Activated CD4-positive, alpha-beta T cell treated with anti-CD3 and anti-CD28 coated beads, Interleukin-2, amount 50 U/mL, for 16 hours (primary cell): Measurements from ENCODE around the gene RBAK.
"Not testable (repeated sequence)": the region's sequence is repeated elsewhere in the genome, so short reads cannot be mapped to it uniquely, and the experiment has no call there.

Source experiments
- DNase-seq: peaks from one replicate; pipeline ENCODE4 v3.0.0-alpha.2; 2020

RBAK gene

GRCh38 chr7:5053175-5053574 lies 7.5 kb downstream of the RBAK start:
- no peak for DNase-seq

- DNase-seq = no peak
These were observed 18.0 kb downstream of the RBAK start for GRCh38 chr7:5063698-5064097.

DNA sequence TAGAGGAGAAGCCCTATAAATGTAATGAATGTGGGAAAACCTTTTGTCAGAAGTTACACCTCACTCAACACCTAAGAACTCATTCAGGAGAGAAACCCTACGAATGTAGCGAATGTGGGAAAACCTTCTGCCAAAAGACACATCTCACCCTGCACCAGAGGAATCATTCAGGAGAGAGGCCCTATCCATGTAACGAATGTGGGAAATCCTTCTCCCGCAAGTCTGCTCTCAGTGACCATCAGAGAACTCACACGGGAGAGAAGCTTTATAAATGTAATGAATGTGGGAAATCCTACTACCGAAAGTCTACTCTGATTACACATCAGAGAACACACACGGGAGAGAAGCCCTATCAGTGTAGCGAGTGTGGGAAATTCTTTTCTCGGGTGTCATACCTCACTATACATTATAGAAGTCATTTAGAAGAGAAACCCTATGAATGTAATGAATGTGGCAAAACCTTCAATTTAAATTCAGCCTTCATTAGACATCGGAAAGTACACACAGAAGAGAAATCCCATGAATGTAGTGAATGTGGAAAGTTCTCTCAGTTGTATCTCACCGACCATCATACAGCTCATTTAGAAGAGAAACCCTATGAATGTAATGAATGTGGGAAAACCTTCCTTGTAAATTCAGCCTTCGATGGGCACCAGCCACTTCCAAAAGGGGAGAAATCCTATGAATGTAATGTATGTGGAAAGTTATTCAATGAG lies 18.9 kb downstream of the RBAK start:
- no peak for DNase-seq

GRCh38 chr7:5065107-5065407 lies 19.4 kb downstream of the RBAK start:
- DNase-seq = no peak

- DNase-seq = no peak
These were observed 22.9 kb downstream of the RBAK start for GRCh38 chr7:5068521-5068920.

- DNase-seq = no peak
These were observed 24.5 kb downstream of the RBAK start for GRCh38 chr7:5070206-5070605.

DNA sequence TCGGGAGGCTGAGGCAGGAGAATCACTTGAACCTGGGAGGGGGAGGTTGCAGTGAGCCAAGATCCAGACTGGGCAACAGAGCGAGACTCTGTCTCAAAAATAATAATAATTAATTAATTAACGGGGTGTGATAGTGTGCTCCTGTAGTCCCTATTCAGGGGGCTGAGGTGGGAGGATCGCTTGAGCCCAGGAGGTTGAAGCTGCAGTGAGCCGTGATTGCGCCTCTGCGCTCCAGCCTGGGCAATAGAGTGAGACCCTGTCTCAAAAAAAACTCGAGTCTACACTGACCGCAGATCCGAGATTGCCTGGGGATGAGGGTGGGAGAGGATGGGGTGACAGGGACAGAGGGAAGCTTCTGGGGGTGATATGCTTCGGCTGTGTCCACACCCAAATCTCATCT lies 29.5 kb downstream of the RBAK start:
- not testable (repeated sequence) for DNase-seq

GRCh38 chr7:5077740-5078139 lies 32.1 kb downstream of the RBAK start:
- DNase-seq = no peak

DNA sequence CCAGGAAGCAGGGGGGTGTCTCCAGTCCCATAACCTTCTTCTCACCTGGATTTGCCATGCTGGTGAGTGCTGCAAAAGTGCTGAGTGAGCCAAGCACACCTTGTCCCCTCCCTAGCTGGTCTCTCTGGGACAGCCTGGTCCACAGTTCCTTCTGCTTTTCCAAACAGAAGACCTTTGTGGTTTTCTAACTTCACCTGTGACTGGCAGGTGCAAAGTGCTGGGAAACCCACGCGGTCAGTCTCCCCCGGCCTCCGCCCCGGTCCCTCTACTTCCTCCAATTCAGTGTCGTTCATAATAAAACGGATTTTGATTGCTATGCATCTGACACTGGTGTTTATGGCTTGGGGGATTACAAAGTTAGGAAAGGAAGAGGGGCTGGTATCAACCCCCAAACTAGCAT lies 37.1 kb downstream of the RBAK start:
- DNase-seq = no peak

GRCh38 chr7:5083311-5083711 lies 37.7 kb downstream of the RBAK start:
- no peak for DNase-seq

DNA sequence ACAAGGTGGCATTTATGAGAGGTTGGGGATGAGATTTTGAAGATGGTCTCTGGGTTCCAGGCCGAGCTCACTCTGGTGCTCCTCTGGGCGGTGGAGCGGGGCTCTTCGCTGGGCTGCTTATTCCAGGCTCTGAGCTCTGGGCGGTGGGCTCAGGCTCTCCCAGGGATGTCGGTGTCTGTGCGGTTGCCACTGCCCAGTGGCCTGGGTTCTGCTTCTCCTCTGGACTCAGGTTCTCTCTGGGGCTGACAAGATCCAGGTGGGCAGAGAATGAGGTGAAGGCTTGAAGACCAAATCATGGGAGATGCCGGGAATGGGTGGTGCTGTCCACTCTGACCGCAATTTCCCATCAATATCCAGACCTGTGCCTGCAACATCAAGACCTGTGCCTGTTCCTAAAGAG lies 40.6 kb downstream of the RBAK start:
- no peak for DNase-seq

DNA sequence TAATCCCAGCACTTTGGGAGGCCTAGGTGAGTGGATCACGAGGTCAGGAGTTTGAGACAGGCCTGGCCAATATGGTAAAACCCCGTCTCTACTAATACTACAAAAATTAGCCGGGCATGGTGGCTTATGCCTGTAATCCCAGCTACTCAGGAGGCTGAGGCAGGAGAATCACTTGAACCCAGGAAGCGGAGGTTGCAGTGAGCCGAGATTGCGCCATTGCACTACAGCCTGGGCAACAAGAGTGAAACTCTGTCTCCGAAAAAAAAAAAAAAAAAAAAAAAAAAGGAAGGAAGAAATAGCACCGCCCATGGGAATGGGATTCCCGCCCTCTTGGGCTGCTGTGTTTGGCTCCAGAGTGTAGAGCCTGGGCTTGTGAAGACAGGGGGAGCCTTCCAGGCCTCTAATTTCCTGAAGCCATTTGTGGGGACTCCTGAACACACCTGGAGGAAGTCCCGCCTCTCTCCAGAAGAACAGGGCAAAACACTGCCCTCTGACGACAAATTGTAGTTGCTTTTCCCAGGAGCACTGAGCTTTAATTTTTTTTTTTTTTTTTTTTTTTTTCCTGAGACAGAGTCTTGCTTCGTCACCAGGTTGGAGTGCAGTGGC lies 42.7 kb downstream of the RBAK start:
- DNase-seq = not testable (repeated sequence)

GRCh38 chr7:5088906-5089305 lies 43.2 kb downstream of the RBAK start:
- DNase-seq = no peak

GRCh38 chr7:5093948-5094347 lies 48.3 kb downstream of the RBAK start:
- no peak for DNase-seq

DNA sequence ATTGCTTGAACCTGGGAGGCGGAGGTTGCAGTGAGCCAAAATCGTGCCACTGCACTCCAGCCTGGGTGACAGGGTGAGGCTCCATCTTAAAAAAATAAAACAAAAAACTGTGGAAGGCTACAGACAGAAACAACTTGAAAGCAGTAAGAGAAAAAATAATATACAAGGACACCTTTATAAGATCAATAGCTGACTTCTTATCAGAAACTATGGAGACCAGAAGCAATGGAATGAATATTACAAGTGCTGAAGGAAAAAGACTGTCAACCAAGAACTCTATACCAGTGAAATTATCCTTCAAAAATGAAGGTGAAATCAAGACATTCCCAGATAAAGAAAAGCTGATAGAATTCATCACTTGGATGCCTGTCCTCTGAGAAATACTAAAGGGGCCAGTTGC lies 49.0 kb downstream of the RBAK start:
- no peak for DNase-seq

- DNase-seq = no peak
These were observed 70.7 kb downstream of the RBAK start for GRCh38 chr7:5116359-5116758.

DNA sequence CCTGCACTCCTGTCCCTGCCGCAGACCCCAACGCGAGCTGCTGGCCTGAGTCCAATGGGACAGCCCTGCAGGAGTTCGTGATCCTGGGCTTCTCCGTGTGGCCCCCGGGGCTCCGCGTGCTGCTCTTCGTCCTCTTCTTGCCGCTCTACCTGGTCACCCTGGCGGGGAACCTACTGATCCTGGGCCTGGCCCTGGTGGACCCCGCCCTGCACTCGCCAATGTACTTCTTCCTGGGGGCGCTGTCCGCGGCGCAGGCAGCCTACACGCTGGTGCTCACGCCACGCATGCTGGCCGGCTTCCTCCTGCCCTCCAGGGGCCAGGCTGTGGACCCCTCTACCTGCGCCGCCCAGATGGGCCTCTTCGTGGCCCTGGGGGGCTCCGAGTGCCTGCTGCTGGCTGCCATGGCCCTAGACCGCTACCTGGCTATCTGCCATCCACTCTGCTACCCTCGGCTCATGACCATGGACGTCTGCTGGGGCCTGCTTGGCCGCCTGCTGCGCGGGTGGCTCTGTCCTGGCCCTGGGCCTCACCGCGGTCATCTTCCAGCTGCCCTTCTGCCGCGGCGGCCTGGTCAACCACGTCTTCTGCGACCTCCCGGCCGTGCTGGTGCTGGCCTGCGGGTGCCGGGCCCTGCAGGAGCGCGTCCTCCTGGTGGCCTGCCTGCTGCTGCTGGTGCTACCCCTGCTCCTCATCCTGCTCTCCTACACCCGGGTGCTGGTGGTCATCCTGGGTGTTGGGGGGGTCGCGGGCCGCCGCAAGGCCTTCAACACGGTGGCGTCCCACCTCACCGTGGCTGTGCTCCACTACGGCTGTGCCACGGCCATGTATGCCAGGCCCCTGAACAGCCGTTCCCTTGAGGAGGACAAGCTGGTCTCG lies 71.7 kb downstream of the RBAK start:
- no peak for DNase-seq
